GM21390 (cell line): ENCODE data around the gene BTG2.
"Not testable (repeated sequence)": the region's sequence is repeated elsewhere in the genome, so short reads cannot be mapped to it uniquely, and the experiment has no call there.

Experiments
- ATAC-seq: cut with Tn5 transposase; IDR thresholded peaks from one replicate; pipeline ENCODE4 v1.9.1; 2021; ENCODE audit not compliant: unreplicated experiment

BTG2 gene

GRCh38 chr1:203314025-203314759 is 8.9 kb downstream of the BTG2 start:
- ATAC-seq: not testable (repeated sequence)

- no peak for ATAC-seq
Observed at GRCh38 chr1:203316626-203317093, 11.3 kb downstream of the BTG2 start.

- no peak for ATAC-seq
Observed at GRCh38 chr1:203317429-203318228, 12.3 kb downstream of the BTG2 start.

GRCh38 chr1:203318229-203318517 is 12.9 kb downstream of the BTG2 start:
- no peak for ATAC-seq

- peak; percentile 63 for ATAC-seq
Observed at GRCh38 chr1:203320591-203321272, 15.4 kb downstream of the BTG2 start.

- no peak for ATAC-seq
Observed at GRCh38 chr1:203321273-203322052, 16.1 kb downstream of the BTG2 start.

GRCh38 chr1:203322500-203323179 is 17.3 kb downstream of the BTG2 start:
- ATAC-seq: no peak

GRCh38 chr1:203323587-203323986 is 18.3 kb downstream of the BTG2 start:
- no peak for ATAC-seq

- no peak for ATAC-seq
Observed at GRCh38 chr1:203324105-203325025, 19.0 kb downstream of the BTG2 start.

- peak; percentile 32 for ATAC-seq
Observed at GRCh38 chr1:203325026-203325417, 19.7 kb downstream of the BTG2 start.

- ATAC-seq: no peak
Observed at GRCh38 chr1:203325418-203326091, 20.2 kb downstream of the BTG2 start.

- ATAC-seq: peak; percentile 55
Observed at GRCh38 chr1:203326830-203327683, 21.7 kb downstream of the BTG2 start.

- peak; percentile 23 for ATAC-seq
Observed at GRCh38 chr1:203327684-203328457, 22.6 kb downstream of the BTG2 start.

- ATAC-seq: no peak
Observed at GRCh38 chr1:203328714-203329122, 23.4 kb downstream of the BTG2 start.

- ATAC-seq: no peak
Observed at GRCh38 chr1:203331224-203331623, 25.9 kb downstream of the BTG2 start.

GRCh38 chr1:203335503-203335902 is 30.2 kb downstream of the BTG2 start:
- ATAC-seq: no peak

- ATAC-seq: no peak
Observed at GRCh38 chr1:203336097-203336496, 30.8 kb downstream of the BTG2 start.
